Loucy (cell line): ENCODE results near the gene SSBP2.

Source experiments
- H2AFZ ChIP-seq: fragments of 200-600 bp; sonication (generic); 2 replicates; pipeline ENCODE4 v1.6.0; 2016; ENCODE audit warnings: antibody characterized with exemption, mild to moderate bottlenecking, low read length, moderate library complexity
- H3F3A ChIP-seq: fragments of 200-600 bp; 2 replicates; pipeline ENCODE4 v1.6.0; 2016; ENCODE audit warnings: antibody characterized with exemption, low read depth, mild to moderate bottlenecking
- H3K27me3 ChIP-seq: fragments of 200-600 bp; sonication (generic); 2 replicates; pipeline ENCODE4 v1.6.1; 2014; ENCODE audit warnings: low read length, mild to moderate bottlenecking; ENCODE audit not compliant: insufficient read depth, poor library complexity, severe bottlenecking
- H3K36me3 ChIP-seq: fragments of 200-600 bp; sonication (generic); 2 replicates; pipeline ENCODE4 v1.6.1; 2016; ENCODE audit warnings: low read length; ENCODE audit not compliant: insufficient read depth
- H3K4me1 ChIP-seq: fragments of 200-600 bp; sonication (generic); 2 replicates; pipeline ENCODE4 v1.5.1; 2014; ENCODE audit warnings: low read length, mild to moderate bottlenecking; ENCODE audit not compliant: insufficient read depth, poor library complexity, severe bottlenecking
- H3K4me2 ChIP-seq: fragments of 200-600 bp; sonication (generic); 2 replicates; pipeline ENCODE4 v1.6.0; 2014; ENCODE audit warnings: antibody characterized with exemption, low read length, low read depth, mild to moderate bottlenecking; ENCODE audit not compliant: poor library complexity, severe bottlenecking
- H3K4me3 ChIP-seq: fragments of 200-600 bp; sonication (generic); 2 replicates; pipeline ENCODE4 v1.5.1; 2014; ENCODE audit warnings: low read length, mild to moderate bottlenecking, mixed read lengths; ENCODE audit not compliant: poor library complexity, severe bottlenecking
- H3K79me2 ChIP-seq: fragments of 200-600 bp; sonication (generic); 2 replicates; pipeline ENCODE4 v1.6.1; 2014; ENCODE audit warnings: low read length; ENCODE audit not compliant: insufficient read depth
- H3K9ac ChIP-seq: fragments of 200-600 bp; sonication (generic); 2 replicates; pipeline ENCODE4 v1.6.0; 2014; ENCODE audit warnings: mild to moderate bottlenecking, low read depth, low read length, moderate library complexity; ENCODE audit not compliant: poor library complexity, severe bottlenecking
- H3K9me2 ChIP-seq: fragments of 200-600 bp; sonication (generic); replicated peaks from 2 replicates; pipeline ENCODE4 v1.6.1; 2016; ENCODE audit warnings: low read depth, low read length, mixed read lengths
- H3K9me3 ChIP-seq: fragments of 200-600 bp; sonication (generic); 2 replicates; pipeline ENCODE4 v1.6.1; 2014; ENCODE audit warnings: mild to moderate bottlenecking, antibody characterized with exemption, low read length, low read depth; ENCODE audit not compliant: insufficient read depth
- H4K20me1 ChIP-seq: fragments of 200-600 bp; sonication (generic); 2 replicates; pipeline ENCODE4 v1.6.0; 2014; ENCODE audit warnings: antibody characterized with exemption, low read length, mild to moderate bottlenecking; ENCODE audit not compliant: insufficient read depth, poor library complexity, severe bottlenecking
- EZH2phosphoT487 ChIP-seq: fragments of 200-600 bp; IDR thresholded peaks from 2 replicates; pipeline ENCODE4 v1.6.1; 2018; ENCODE audit warnings: antibody characterized with exemption, mild to moderate bottlenecking, moderate library complexity, borderline replicate concordance
- TF ChIP-seq, protein P1 (sequence below): fragments of 200-600 bp; sonication (generic); conservative IDR thresholded peaks from 2 replicates; pipeline ENCODE4 v1.5.1; 2014; ENCODE audit warnings: mild to moderate bottlenecking, antibody characterized with exemption, low read length

The SSBP2 gene

GRCh38 chr5:81545911-81546310 is 205.0 kb downstream of the SSBP2 start:
- Histone ChIP-seq H3K4me3 (no peak overlapping the region), H4K20me1 (peaks cover 14% of the 10 kb centered on the region), H3K9me3 (no peaks in the 10 kb centered on the region), H3F3A (no peaks in the 10 kb centered on the region), H3K4me1 (peaks cover 7% of the 10 kb centered on the region), H3K79me2 (peaks cover 77% of the 10 kb centered on the region), H3K9ac (no peak overlapping the region), H3K27me3 (no peaks in the 10 kb centered on the region), H3K9me2 (no peaks in the 10 kb centered on the region), H3K4me2 (no peak overlapping the region), H3K36me3 (peaks cover 30% of the 10 kb centered on the region), H2AFZ (no peak overlapping the region)
- no peak for TF ChIP-seq EZH2phosphoT487
- TF ChIP-seq, protein P1, sequence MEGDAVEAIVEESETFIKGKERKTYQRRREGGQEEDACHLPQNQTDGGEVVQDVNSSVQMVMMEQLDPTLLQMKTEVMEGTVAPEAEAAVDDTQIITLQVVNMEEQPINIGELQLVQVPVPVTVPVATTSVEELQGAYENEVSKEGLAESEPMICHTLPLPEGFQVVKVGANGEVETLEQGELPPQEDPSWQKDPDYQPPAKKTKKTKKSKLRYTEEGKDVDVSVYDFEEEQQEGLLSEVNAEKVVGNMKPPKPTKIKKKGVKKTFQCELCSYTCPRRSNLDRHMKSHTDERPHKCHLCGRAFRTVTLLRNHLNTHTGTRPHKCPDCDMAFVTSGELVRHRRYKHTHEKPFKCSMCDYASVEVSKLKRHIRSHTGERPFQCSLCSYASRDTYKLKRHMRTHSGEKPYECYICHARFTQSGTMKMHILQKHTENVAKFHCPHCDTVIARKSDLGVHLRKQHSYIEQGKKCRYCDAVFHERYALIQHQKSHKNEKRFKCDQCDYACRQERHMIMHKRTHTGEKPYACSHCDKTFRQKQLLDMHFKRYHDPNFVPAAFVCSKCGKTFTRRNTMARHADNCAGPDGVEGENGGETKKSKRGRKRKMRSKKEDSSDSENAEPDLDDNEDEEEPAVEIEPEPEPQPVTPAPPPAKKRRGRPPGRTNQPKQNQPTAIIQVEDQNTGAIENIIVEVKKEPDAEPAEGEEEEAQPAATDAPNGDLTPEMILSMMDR: no peak

DNA sequence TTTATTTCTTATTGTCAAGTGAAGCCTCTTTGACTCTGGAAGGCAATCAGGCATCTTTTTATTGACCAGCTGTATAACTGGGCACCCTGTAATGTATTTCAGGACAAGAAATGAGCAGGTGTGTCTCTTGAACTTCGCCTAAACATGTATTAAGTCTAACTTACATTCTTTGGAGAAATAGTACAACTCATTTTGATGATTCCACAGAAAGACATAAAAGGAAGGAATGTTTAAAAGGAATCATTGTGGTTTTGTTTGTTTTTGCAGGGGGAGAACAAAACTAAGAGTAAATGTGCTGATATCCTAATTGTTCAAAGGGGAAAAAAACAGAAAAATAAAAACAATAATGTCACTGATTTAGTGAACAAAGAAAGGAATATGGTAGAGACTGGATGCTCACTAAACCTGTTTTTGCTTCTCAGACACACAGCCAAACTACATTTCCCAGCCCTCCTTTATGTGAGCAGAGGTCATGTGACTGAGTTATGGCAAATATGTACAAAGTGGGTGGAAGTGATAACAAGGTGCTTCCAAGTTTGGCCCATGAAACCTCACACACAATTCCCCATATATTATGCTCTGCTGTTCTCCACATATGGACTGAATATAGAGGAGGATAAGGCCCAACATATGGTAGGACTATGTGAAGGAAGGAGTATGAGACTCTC is 206.4 kb downstream of the SSBP2 start:
- Histone ChIP-seq H3K9ac (no peak overlapping the region), H3K4me3 (no peak overlapping the region), H3K4me1 (peaks cover 14% of the 10 kb centered on the region), H3K36me3 (peaks cover 24% of the 10 kb centered on the region; the same call in 1 of the 2 replicates), H3F3A (peaks cover 5% of the 10 kb centered on the region), H3K79me2 (peaks cover 66% of the 10 kb centered on the region), H3K9me3 (no peaks in the 10 kb centered on the region), H3K4me2 (no peak overlapping the region), H2AFZ (no peak overlapping the region), H4K20me1 (peaks cover 16% of the 10 kb centered on the region), H3K9me2 (no peaks in the 10 kb centered on the region), H3K27me3 (no peaks in the 10 kb centered on the region)
- TF ChIP-seq EZH2phosphoT487: no peak
- TF ChIP-seq, protein P1: no peak

DNA sequence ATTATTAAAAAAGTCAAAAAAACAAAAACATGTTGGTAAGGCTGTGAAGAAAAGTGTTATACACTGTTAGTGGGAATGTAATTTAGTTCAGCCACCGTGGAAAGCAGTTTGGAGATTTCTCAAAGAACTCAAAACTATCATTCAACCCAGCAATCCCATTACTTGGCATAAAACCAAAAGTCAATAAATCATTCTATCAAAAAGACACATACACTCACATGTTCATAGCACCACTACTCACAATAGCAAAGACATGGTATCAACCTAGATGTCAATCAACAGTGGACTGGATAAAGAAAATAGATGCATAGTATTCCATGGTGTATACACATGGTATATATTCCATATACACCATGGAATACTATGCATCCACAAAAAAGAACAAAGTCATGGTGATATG is 208.7 kb downstream of the SSBP2 start:
- Histone ChIP-seq H3K9me3 (peaks cover 5% of the 10 kb centered on the region; the same call in 1 of the 2 replicates), H3K79me2 (peaks cover 55% of the 10 kb centered on the region), H3K4me2 (no peak overlapping the region), H3K27me3 (no peaks in the 10 kb centered on the region), H3K4me1 (peaks cover 34% of the 10 kb centered on the region), H3F3A (peaks cover 22% of the 10 kb centered on the region), H3K36me3 (peaks cover 24% of the 10 kb centered on the region), H3K9ac (no peak overlapping the region), H3K9me2 (no peaks in the 10 kb centered on the region), H3K4me3 (no peak overlapping the region), H2AFZ (no peak overlapping the region), H4K20me1 (peaks cover 16% of the 10 kb centered on the region)
- no peak for TF ChIP-seq EZH2phosphoT487
- TF ChIP-seq, protein P1: no peak
